HG02642 (cell line): ENCODE results near the gene DEPP1.
A peak's percentile ranks its signal among the peaks of the same experiment; 100 is the strongest.
"Not testable (repeated sequence)": the region's sequence is repeated elsewhere in the genome, so short reads cannot be mapped to it uniquely, and the experiment has no call there.

Source experiments
- ATAC-seq: cut with Tn5 transposase; IDR thresholded peaks from one replicate; pipeline ENCODE4 v1.9.1; 2021; ENCODE audit warnings: mild to moderate bottlenecking; ENCODE audit not compliant: unreplicated experiment, poor library complexity

DEPP1 gene, protein sequence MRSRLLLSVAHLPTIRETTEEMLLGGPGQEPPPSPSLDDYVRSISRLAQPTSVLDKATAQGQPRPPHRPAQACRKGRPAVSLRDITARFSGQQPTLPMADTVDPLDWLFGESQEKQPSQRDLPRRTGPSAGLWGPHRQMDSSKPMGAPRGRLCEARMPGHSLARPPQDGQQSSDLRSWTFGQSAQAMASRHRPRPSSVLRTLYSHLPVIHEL

GRCh38 chr10:44978570-44979280, at the start of gene DEPP1:
Gene DEPP1, minus strand, starts transcription at chr10:44978809. Its CDS starts 779 bp downstream, at chr10:44978030.
- peak; percentile 27 for ATAC-seq

- ATAC-seq: no peak
Measured at GRCh38 chr10:45023426-45023825, 44.8 kb upstream of the DEPP1 start.

DNA sequence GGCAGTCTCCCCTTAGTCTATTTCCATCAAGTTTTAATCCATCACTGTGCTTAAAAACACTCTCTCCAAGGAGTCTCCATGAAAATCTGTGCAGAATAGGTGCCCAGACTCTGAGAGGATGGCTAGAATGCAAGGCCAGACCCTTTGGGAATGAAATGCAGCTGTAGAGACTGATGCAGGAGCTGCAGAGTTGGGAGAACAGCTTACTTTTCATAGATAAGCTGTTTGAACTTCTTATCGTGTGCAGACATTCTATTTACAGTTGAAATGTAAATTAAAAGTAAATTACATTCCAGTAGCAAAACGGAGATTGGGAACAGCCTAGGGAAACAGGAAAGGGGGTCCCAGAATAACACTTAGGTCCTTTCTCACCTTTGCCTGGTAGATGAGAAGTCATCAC, 37.0 kb upstream of the DEPP1 start:
- no peak for ATAC-seq

DNA sequence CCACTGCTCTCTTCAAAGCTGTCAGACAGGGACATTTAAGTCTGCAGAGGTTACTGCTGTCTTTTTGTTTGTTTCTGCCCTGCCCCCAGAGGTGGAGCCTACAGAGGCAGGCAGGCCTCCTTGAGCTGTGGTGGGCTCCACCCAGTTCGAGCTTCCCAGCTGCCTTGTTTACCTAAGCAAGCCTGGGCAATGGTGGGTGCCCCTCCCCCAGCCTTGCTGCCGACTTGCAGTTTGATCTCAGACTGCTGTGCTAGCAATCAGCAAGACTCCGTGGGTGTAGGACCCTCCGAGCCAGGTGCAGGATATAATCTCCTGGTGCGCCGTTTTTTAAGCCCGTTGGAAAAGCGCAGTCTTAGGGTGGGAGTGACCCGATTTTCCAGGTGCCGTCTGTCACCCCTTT, 35.9 kb upstream of the DEPP1 start:
- not testable (repeated sequence) for ATAC-seq

DNA sequence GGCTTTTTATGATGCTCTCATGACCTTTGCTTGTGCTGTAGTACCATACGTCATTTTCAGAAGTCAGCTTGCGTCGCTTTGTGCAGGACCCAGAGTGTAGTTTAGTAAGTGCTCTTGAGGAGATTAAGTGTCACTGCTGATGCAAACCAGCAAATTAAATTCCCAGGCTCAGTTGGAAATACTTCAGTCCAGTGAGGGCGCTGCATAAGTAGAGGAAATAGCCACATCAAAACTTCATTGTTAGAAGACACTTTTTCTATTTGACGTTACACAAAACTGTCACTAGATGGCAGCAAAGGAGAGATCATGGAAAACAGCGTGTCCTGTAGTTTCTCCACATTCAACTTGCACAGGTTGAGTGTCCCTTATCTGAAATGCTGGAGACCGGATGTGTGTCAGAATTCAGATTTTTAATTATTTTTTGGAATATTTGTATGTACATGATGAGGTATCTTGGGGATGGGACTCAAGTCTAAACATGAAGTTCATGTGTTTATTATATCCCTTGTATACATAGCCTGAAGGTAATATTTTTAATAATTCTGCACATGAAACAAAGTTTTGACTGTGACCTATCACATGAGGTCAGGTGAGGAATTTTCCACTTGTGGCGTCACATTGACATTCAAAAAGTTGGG, 30.0 kb upstream of the DEPP1 start:
- peak; percentile 74 for ATAC-seq

DNA sequence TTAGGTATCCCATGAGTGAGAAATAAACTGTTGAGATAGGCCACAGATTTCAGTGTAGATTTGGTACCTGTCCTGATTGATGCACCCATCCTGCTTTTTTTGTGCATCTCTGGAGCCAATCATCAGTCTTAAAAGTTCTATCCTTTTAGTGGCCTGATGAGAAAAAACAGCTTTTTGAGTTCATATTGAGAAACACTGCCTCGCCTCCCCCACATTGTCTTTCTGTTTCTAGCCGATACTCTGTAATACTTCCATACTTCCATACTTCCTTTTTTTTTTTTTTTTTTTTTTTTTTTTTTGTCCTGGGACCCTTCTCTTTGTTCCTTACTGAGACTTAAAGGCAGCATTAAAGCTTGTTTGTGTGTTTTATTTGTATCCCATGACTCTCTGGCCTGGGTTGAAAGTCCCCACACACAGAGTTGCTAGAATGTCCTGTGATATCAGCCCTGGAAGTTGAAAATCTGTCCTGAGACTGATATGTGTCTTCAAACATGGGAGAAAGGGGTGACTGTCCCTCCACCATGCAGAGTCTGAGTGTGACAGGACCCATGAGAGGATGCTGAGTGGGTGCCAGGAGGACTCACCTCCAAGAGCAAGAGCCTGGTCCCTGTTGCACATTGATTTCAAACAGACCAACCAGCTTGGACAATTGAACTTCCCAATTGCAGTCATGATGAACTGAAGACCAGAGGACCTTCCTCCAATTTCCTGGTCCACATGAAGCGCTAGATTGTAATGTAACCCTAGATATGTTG, 27.8 kb upstream of the DEPP1 start:
- ATAC-seq: no peak

DNA sequence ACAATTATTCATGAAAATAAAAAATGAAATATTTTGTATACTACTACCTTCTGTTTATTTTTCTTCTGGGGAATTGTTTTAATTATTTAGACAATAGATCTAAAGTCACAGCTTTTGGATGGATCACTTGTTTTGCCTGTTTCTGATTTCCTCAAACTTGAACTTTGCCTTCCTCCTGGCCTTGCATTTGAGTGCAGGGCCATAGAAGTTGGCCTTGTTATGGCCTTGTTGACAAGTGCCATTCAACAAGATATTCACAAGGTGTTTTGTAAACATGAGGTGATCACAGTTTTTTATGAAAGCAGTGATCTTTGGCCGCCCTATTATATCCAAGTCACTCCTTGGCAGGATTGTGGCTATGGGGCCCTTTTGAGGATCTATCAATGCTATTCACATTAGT, 26.7 kb upstream of the DEPP1 start:
- no peak for ATAC-seq

GRCh38 chr10:45004661-45005060, 26.1 kb upstream of the DEPP1 start:
- ATAC-seq: no peak

GRCh38 chr10:45003432-45004000, 24.9 kb upstream of the DEPP1 start:
- no peak for ATAC-seq

DNA sequence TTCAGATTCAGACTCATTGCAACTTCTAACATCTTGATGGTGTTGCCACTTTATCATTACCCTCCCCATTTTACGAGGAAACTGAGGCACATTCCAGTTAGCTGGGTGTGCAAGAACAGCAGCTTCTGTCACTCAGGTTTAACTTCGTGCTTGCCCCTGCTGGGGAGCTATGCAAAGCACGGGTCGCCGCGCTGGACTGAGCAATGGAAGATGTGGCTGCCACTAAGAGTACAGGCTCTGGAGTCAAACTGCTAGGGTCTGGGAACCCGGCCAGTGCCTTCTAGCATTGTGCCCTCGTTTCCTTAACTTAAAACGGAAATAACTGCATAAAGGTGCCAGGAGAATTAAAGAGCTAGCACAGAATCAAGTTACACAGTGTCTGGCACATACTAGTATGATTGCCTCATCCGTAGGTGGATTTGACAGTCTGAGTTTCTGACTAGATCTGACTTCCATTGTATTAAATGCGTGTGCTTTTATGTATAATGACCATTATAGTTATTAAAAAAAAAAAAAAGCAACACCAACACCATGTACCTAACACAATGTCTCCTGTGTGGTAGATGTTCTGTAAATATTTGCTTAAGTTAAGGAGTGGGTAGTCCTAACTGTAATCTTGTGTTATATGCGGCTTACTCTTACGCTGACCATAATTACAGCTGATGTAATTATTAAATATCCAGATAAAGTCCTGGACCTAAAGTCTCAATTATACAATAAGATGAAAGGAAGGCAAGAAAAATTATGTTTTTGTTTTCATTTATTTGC, 23.0 kb upstream of the DEPP1 start:
- peak; percentile 78 for ATAC-seq

- ATAC-seq: peak; percentile 79
Measured at GRCh38 chr10:45000752-45001380, 22.3 kb upstream of the DEPP1 start, which contains the start of gene ZNF22. Gene ZNF22, plus strand, starts transcription at chr10:45000923. Its CDS starts 2,446 bp downstream, at chr10:45003369.

DNA sequence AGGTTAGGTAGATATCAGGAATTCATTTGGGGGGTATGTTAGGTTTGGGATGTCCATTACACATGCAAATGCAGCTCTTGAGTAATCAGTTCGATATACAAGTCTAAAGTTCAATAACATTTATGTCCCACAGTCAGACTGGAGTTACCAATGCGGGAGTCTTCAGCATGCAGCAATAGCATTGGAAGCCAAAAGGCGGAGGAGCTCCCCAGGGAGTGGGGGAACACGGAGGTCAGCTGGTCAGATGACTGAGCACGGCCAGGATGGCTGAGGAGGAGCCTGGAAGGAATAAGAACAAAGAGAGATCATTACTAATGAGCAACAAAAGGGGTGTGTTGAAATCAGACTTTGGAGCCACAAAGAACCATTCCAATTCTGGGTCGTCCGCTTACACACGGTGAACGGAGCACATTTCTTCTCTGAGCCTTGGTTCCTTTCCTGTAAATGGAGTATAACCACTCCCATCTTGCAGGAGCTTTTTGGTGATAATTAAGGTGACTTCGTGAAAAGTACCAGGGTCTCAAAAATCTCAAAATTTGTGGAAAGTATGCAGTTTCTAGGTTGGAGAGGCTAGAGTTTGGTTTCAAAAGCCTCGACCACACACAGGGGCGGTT, 21.6 kb upstream of the DEPP1 start:
- ATAC-seq: no peak

- ATAC-seq: no peak
Measured at GRCh38 chr10:44998146-44998631, 19.6 kb upstream of the DEPP1 start.

- ATAC-seq: no peak
Measured at GRCh38 chr10:44997105-44997748, 18.6 kb upstream of the DEPP1 start.

- ATAC-seq: no peak
Measured at GRCh38 chr10:44995914-44996669, 17.5 kb upstream of the DEPP1 start.

GRCh38 chr10:44995581-44995913, 16.9 kb upstream of the DEPP1 start:
- ATAC-seq: no peak

DNA sequence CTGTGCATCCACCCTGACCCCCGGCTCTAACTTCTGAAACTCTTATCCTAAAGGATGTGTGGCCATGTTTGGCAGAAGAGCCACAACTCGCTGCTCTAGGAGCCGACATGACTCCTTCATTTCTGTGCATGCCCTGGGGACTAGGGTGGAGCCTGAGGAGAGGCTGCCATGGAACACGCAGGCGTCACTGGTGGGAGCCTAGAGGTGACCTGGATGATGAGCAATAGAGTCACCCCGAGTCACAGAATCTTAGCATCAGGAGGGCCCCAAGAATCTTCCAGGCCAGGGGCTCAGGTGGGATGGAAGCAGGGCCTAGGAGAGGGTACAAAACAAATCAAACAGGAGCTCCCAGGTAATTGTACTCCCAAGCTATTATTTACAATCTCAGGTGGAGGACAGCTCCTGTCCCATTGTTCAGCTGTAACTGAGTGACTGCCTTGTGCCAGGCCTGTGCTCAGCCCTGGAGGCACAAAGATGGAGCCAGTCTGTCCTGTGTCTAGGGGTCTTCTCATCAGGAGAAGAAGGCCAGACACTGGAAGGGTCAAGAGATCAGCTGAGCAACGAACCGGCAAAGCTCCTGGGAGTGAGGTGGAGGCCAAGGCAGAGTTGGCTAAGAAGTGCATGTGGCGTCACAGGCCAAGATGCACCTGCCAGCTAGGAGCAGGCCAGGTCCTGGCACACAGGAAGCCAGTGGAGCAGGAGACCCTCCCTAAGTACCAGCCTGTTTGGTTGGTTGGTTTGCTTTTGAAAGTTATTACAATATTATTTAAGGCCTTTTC, 16.3 kb upstream of the DEPP1 start:
- ATAC-seq: no peak
